ENCODE measurements around the gene ZNF524. TPM values are rescaled to one million over a fixed set of nuclear protein-coding genes. Genes with fewer than 3 reads are reported as not detected.

Gene ZNF524
- total RNA-seq, 4 donors from 2014 or later = 20.3 to 33.5 (median 26.4) TPM

DNA sequence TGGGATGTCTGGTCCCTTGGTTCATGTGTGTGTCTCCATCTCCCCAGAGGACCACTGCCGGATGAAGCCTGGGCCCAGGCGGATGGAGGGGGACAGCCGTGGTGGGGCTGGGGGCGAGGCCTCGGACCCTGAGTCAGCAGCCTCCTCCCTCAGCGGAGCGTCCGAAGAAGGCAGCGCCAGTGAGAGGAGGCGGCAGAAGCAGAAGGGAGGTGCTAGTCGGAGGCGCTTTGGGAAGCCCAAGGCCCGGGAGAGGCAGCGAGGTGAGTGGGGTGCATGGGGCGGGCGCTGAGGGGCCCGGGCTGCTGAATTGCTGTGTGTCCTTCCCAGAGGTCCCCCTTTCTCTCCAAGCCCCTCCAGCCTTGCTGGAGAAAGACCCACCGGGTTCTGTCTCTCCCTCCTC is 51.1 kb downstream of the ZNF524 start:
- ATAC-seq = no peak
- Histone ChIP-seq H3K27me3 (no peaks in the 10 kb centered on the region), H3K9me3 (no peaks in the 10 kb centered on the region), H3K27ac (no peak overlapping the region), H3K4me1 (peaks cover 0 to 63% (median 32%) of the 10 kb centered on the region in 3 donors), H3K36me3 (peaks cover 0 to 24% of the 10 kb centered on the region in 2 donors), H3K4me3 (no peak overlapping the region)
- no peak for TF ChIP-seq EP300 (IDR thresholded peaks at IDR 0.05)
- TF ChIP-seq, protein P1, sequence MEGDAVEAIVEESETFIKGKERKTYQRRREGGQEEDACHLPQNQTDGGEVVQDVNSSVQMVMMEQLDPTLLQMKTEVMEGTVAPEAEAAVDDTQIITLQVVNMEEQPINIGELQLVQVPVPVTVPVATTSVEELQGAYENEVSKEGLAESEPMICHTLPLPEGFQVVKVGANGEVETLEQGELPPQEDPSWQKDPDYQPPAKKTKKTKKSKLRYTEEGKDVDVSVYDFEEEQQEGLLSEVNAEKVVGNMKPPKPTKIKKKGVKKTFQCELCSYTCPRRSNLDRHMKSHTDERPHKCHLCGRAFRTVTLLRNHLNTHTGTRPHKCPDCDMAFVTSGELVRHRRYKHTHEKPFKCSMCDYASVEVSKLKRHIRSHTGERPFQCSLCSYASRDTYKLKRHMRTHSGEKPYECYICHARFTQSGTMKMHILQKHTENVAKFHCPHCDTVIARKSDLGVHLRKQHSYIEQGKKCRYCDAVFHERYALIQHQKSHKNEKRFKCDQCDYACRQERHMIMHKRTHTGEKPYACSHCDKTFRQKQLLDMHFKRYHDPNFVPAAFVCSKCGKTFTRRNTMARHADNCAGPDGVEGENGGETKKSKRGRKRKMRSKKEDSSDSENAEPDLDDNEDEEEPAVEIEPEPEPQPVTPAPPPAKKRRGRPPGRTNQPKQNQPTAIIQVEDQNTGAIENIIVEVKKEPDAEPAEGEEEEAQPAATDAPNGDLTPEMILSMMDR (IDR thresholded peaks at IDR 0.05) = no peak
- no peak for TF ChIP-seq POLR2A (IDR thresholded peaks at IDR 0.05)
- TF ChIP-seq POLR2AphosphoS5 (IDR thresholded peaks at IDR 0.05) = no peak
- WGBS, 2 donors (ENCODE audit: low coverage in 1 of 2) = 82% methylated on average over 10 of the region's 18 CpGs; no CpG with 5 or more reads in 1 of the 2 donors

DNA sequence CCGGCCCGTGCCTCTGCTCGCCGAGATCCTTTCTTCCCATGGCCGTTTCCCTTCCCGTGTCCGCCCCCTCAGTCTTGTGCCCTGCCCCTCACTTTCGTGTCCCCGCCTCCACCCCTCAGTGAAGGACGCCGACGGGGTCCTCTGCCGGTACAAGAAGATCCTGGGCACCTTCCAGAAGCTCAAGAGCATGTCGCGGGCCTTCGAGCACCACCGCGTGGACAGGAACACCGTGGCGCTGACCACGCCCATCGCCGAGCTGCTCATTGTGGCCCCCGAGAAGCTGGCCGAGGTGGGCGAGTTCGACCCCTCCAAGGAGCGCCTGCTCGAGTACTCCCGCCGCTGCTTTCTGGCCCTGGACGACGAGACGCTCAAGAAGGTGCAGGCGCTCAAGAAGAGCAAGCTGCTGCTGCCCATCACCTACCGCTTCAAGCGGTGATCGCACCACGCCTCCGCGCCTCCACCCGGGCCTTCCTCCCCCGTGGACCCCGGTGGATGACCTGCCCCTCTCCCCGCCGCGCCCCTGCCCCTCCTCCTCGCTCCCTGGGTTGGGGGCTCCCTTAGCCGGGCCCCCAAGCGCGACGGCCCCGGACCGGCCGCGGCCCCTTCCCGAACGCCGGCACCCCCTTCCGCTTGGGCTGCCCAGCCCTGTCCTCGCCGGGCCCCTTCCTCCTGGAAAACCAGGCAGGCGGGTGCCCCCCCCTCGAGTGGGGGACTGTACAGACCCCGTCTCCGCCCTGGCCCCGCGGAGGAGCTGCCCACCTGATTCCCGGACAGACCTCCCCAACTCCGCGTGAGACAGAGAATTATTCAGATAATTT is 52.4 kb downstream of the ZNF524 start:
- ATAC-seq = no peak
- H3K4me3 ChIP-seq = no peak overlapping the region
- H3K36me3 ChIP-seq = peaks cover 0 to 23% of the 10 kb centered on the region in 2 donors
- peaks cover 0 to 63% (median 38%) of the 10 kb centered on the region in 3 donors for H3K4me1 ChIP-seq
- no peak for TF ChIP-seq POLR2A (IDR thresholded peaks at IDR 0.05)
- TF ChIP-seq, protein P1 (IDR thresholded peaks at IDR 0.05) = no peak
- no peak for TF ChIP-seq EP300 (IDR thresholded peaks at IDR 0.05)
- no peak for TF ChIP-seq POLR2AphosphoS5 (IDR thresholded peaks at IDR 0.05)
- peak overlapping the region in 3 of 4 donors; percentile 97 to 99 (median 98) for H3K27ac ChIP-seq
- no peaks in the 10 kb centered on the region for H3K27me3 ChIP-seq
- WGBS, 2 donors (ENCODE audit: low coverage in 1 of 2) = 60% methylated on average over 1 to 8 of the region's 71 CpGs
- H3K9me3 ChIP-seq = no peaks in the 10 kb centered on the region

Other genes starting within 250 kb of the ZNF524 start
- gene COX6B2, start 245.6 kb upstream of the ZNF524 start, total RNA-seq = not detected
- gene GARIN5B, start 237.0 kb upstream of the ZNF524 start, total RNA-seq = not detected
- gene IL11, start 229.8 kb upstream of the ZNF524 start, total RNA-seq = under 1 TPM in 1 of 4 donors, not detected in 3; 0.67 TPM
- not detected for gene TMEM190, start 223.5 kb upstream of the ZNF524 start, total RNA-seq
- 1 to 10 TPM in 2 of 4 donors, not detected in 2; 1.6 to 6.0 TPM for gene TMEM238, start 216.0 kb upstream of the ZNF524 start, total RNA-seq
- 100 to 1,000 TPM; 174 to 282 (median 271) TPM for gene RPL28, start 214.4 kb upstream of the ZNF524 start, total RNA-seq
- 10 to 100 TPM; 12.6 to 17.7 (median 15.4) TPM for gene UBE2S, start 192.5 kb upstream of the ZNF524 start, total RNA-seq
- not detected for gene SHISA7, start 157.0 kb upstream of the ZNF524 start, total RNA-seq
- 10 to 100 TPM; 39.0 to 78.5 (median 63.8) TPM for gene ISOC2, start 138.6 kb upstream of the ZNF524 start, total RNA-seq
- not detected for gene C19orf85, start 135.5 kb upstream of the ZNF524 start, total RNA-seq
- gene ZNF628, start 123.7 kb upstream of the ZNF524 start, total RNA-seq = 10 to 100 TPM in 1 of 4 donors, 1 to 10 TPM in 3; 2.4 to 13.0 (median 4.9) TPM
- gene NAT14, start 115.1 kb upstream of the ZNF524 start, total RNA-seq = 10 to 100 TPM in 1 of 4 donors, 1 to 10 TPM in 3; 7.4 to 14.0 (median 7.9) TPM
- 10 to 100 TPM in 3 of 4 donors, 1 to 10 TPM in 1; 6.3 to 39.2 (median 23.5) TPM for gene SSC5D, start 111.9 kb upstream of the ZNF524 start, total RNA-seq
- not detected for gene SBK2, start 63.2 kb upstream of the ZNF524 start, total RNA-seq
- gene SBK3, start 54.7 kb upstream of the ZNF524 start, total RNA-seq = under 1 TPM in 2 of 4 donors, not detected in 2; 0.40 TPM
- 1 to 10 TPM; 2.8 to 6.9 (median 3.9) TPM for gene ZNF579, start 19.4 kb upstream of the ZNF524 start, total RNA-seq
- 10 to 100 TPM in 2 of 4 donors, 1 to 10 TPM in 2; 4.7 to 11.2 (median 9.9) TPM for gene FIZ1, start 771 bp upstream of the ZNF524 start, total RNA-seq
- gene ZNF865, start 5.4 kb downstream of the ZNF524 start, total RNA-seq = 10 to 100 TPM in 1 of 4 donors, 1 to 10 TPM in 3; 4.6 to 12.0 (median 6.4) TPM
- gene ZNF784, start 24.3 kb downstream of the ZNF524 start, total RNA-seq = 1 to 10 TPM in 3 of 4 donors, under 1 TPM in 1; 0.54 to 8.1 (median 4.8) TPM
- 10 to 100 TPM; 28.9 to 44.1 (median 35.2) TPM for gene ZNF580, start 40.7 kb downstream of the ZNF524 start, total RNA-seq
- gene ZNF581, start 43.4 kb downstream of the ZNF524 start, total RNA-seq = 10 to 100 TPM in 3 of 4 donors, 1 to 10 TPM in 1; 8.4 to 17.5 (median 11.4) TPM
- 10 to 100 TPM; 11.4 to 28.5 (median 15.5) TPM for gene CCDC106, start 47.9 kb downstream of the ZNF524 start, total RNA-seq
- gene U2AF2, start 54.7 kb downstream of the ZNF524 start, total RNA-seq = 10 to 100 TPM; 68.9 to 97.9 (median 91.4) TPM
- gene EPN1, start 74.9 kb downstream of the ZNF524 start, total RNA-seq = 100 to 1,000 TPM in 1 of 4 donors, 10 to 100 TPM in 3; 44.8 to 165 (median 70.2) TPM
- gene NLRP9, start 138.1 kb downstream of the ZNF524 start, total RNA-seq = not detected
- not detected for gene RFPL4A, start 158.8 kb downstream of the ZNF524 start, total RNA-seq
- gene RFPL4AL1, start 168.8 kb downstream of the ZNF524 start, total RNA-seq = not detected
- not detected for gene NLRP11, start 231.7 kb downstream of the ZNF524 start, total RNA-seq
- gene NLRP4, start 236.3 kb downstream of the ZNF524 start, total RNA-seq = not detected